Activated CD4-positive, alpha-beta T cell treated with anti-CD3 and anti-CD28 coated beads, Interleukin-2, amount 10 ng/mL, durations not matched to agents 7 days and 5 days (primary cell): ENCODE results near the gene ANGPT4. TPM values are rescaled to one million over a fixed set of nuclear protein-coding genes. Genes with fewer than 3 reads are reported as not detected.

ENCODE experiments used
- CTCF ChIA-PET: fragments of 350-600 bp; sonication (Branson Sonifier 250); formaldehyde crosslinking; loops from one replicate; lab custom pipeline; 2021; ENCODE audit warnings: antibody characterized with exemption; lab: Charles Lee
- POLR2A ChIA-PET: fragments of 350-600 bp; sonication (Branson Sonifier 250); formaldehyde crosslinking; loops from one replicate; lab custom pipeline; 2021; ENCODE audit warnings: antibody characterized with exemption; lab: Charles Lee
- DNase-seq: peaks from one replicate; pipeline ENCODE4 v3.0.0-alpha.2; 2020
- H3K27ac Mint-ChIP-seq: one replicate; pipeline ENCODE4 v1.8.0; 2021; ENCODE audit warnings: mild to moderate bottlenecking, moderate library complexity, mixed read lengths
- H3K27me3 Mint-ChIP-seq: one replicate; pipeline ENCODE4 v1.8.0; 2021; ENCODE audit warnings: mixed read lengths
- H3K36me3 Mint-ChIP-seq: one replicate; pipeline ENCODE4 v1.8.0; 2021; ENCODE audit warnings: low read depth, mixed read lengths
- H3K4me1 Mint-ChIP-seq: one replicate; pipeline ENCODE4 v1.8.0; 2021; ENCODE audit warnings: mixed read lengths
- H3K4me3 Mint-ChIP-seq: one replicate; pipeline ENCODE4 v1.8.0; 2021; ENCODE audit warnings: mild to moderate bottlenecking, moderate library complexity, mixed read lengths
- H3K9me3 Mint-ChIP-seq: one replicate; pipeline ENCODE4 v1.8.0; 2021; ENCODE audit warnings: mixed read lengths
- total RNA-seq, 2 experiments: library from RNA; stranded (reverse); gene quantifications; one replicate each; pipeline ENCODE4 v1.2.3, GENCODE V29; 2021

The ANGPT4 gene
- total RNA-seq, 2 experiments from 2014 or later, result not detected

- Mint-ChIP-seq H3K9me3 (no peaks in the 10 kb centered on the region), H3K27ac (no peak overlapping the region), H3K4me3 (no peak overlapping the region), H3K36me3 (no peaks in the 10 kb centered on the region), H3K4me1 (no peaks in the 10 kb centered on the region), H3K27me3 (peaks cover 11% of the 10 kb centered on the region)
- ChIA-PET POLR2A (interaction anchor here (0.5 kb wide), 1 partner anchor 139 kb away, joined by 3 read pairs; no protein-coding TSS in a partner anchor), CTCF (interaction anchor here (0.7 to 1.2 kb wide), 2 partner anchors 59 to 246 kb away, joined by 3 to 4 read pairs; no protein-coding TSS in a partner anchor)
- DNase-seq, result no peak
Observed at GRCh38 chr20:891706-892080, 24.4 kb downstream of the ANGPT4 start.

DNA sequence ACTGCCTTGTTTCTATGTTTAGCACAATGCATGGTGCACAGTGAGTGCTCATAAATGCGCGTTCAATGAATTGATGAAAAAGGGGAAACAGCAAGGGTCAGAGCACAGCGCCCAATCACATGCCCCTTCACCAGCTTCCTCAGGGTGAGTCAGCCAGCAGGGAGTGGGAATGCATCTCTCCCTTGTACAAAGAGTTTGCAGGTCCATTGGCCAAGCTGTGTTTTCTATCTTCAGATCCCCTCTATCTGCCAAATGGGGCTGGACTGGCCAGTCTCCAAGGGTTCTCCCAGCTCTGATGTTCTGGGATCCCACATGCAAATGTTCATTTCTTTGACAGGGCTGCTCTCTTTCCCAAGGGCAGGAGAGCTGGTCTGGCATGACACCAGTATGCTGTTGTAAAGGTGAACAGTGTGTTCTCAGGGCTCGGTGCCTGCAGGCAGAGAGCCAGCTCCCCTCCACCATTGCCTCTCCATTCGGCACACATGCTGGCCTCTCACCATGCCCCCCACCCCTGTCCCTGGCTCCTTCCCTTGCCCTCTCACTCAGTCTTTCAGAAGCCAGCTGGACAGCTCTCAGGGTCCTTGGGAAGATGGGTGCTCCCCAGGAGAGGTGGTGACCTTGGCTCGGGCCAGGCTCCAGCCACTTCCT, 25.0 kb downstream of the ANGPT4 start:
- H3K27me3 Mint-ChIP-seq, result peaks cover 11% of the 10 kb centered on the region
- no peak overlapping the region for H3K27ac Mint-ChIP-seq
- POLR2A ChIA-PET, result interaction anchor here (0.5 kb wide), 1 partner anchor 139 kb away, joined by 3 read pairs; no protein-coding TSS in a partner anchor
- CTCF ChIA-PET, result interaction anchor here (0.7 to 1.2 kb wide), 2 partner anchors 58 to 246 kb away, joined by 3 to 4 read pairs; no protein-coding TSS in a partner anchor
- DNase-seq, result no peak
- no peaks in the 10 kb centered on the region for H3K4me1 Mint-ChIP-seq
- no peak overlapping the region for H3K4me3 Mint-ChIP-seq
- no peaks in the 10 kb centered on the region for H3K36me3 Mint-ChIP-seq
- no peaks in the 10 kb centered on the region for H3K9me3 Mint-ChIP-seq

GRCh38 chr20:890666-891057, 25.5 kb downstream of the ANGPT4 start:
- H3K27me3 Mint-ChIP-seq, result peaks cover 13% of the 10 kb centered on the region
- H3K9me3 Mint-ChIP-seq, result no peaks in the 10 kb centered on the region
- no peaks in the 10 kb centered on the region for H3K4me1 Mint-ChIP-seq
- no peak overlapping the region for H3K27ac Mint-ChIP-seq
- H3K36me3 Mint-ChIP-seq, result no peaks in the 10 kb centered on the region
- CTCF ChIA-PET, result no interaction called here
- POLR2A ChIA-PET, result no interaction called here
- no peak for DNase-seq
- no peak overlapping the region for H3K4me3 Mint-ChIP-seq

- Mint-ChIP-seq H3K4me1 (peaks cover 3% of the 10 kb centered on the region), H3K27ac (no peak overlapping the region), H3K4me3 (no peak overlapping the region), H3K9me3 (no peaks in the 10 kb centered on the region), H3K27me3 (peaks cover 18% of the 10 kb centered on the region), H3K36me3 (no peaks in the 10 kb centered on the region)
- ChIA-PET CTCF (no interaction called here), POLR2A (no interaction called here)
- no peak for DNase-seq
Observed at GRCh38 chr20:889932-890463, 26.1 kb downstream of the ANGPT4 start.

GRCh38 chr20:889106-889505, 27.0 kb downstream of the ANGPT4 start:
- no peak for DNase-seq
- Mint-ChIP-seq H3K9me3 (no peaks in the 10 kb centered on the region), H3K27me3 (peaks cover 18% of the 10 kb centered on the region), H3K4me3 (no peak overlapping the region), H3K27ac (no peak overlapping the region), H3K4me1 (peaks cover 3% of the 10 kb centered on the region), H3K36me3 (no peaks in the 10 kb centered on the region)
- CTCF ChIA-PET, result no interaction called here
- POLR2A ChIA-PET, result no interaction called here

DNA sequence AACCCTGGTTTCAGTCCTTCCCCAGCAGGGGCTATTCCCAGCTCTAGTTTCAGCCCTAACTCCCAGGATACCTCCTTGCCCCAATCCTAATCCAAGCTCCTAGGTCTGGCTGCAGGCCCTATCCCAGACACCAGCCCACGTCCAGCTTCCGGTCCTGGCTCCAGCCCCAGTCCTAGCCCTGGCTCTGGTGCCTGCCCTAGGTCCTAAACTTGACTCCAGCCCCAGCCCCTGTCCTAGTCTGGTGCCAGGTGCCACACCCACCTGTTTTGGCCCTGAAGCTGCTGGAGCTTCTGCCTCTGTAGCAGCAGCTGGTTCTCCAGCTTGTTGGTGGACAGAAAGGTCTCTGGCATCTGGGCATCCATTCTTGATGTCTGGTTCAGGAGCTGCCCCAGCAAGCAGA, 28.1 kb downstream of the ANGPT4 start:
- H3K4me1 Mint-ChIP-seq, result peaks cover 3% of the 10 kb centered on the region
- no peaks in the 10 kb centered on the region for H3K9me3 Mint-ChIP-seq
- H3K27ac Mint-ChIP-seq, result no peak overlapping the region
- H3K4me3 Mint-ChIP-seq, result no peak overlapping the region
- no peaks in the 10 kb centered on the region for H3K36me3 Mint-ChIP-seq
- no peak for DNase-seq
- peaks cover 14% of the 10 kb centered on the region for H3K27me3 Mint-ChIP-seq
- ChIA-PET POLR2A (no interaction called here), CTCF (interaction anchor here (0.7 to 0.9 kb wide), 2 partner anchors 11 to 206 kb away, joined by 3 read pairs; no protein-coding TSS in a partner anchor)

DNA sequence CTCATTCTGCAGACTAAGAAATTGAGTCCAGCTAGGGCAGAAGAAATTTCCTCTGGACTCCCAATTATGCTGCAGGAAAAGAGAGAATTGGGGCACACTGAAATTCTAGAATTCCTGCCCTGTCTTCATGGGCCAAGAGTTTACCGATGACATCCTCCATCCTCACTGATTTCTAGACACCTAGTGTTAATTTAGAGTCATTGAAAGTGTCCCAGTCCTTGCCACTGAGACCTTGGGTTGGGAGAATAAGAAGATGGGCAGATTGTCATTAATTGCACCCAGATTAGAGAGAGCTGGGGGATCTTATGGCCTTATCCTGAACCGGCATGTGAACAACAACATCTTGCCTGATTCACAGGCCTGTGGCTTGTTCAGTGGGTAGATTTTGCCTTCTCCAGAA, 29.0 kb downstream of the ANGPT4 start:
- no peak for DNase-seq
- Mint-ChIP-seq H3K9me3 (no peaks in the 10 kb centered on the region), H3K36me3 (no peaks in the 10 kb centered on the region), H3K27ac (no peak overlapping the region), H3K4me3 (no peak overlapping the region), H3K4me1 (peaks cover 5% of the 10 kb centered on the region), H3K27me3 (peaks cover 8% of the 10 kb centered on the region)
- CTCF ChIA-PET, result no interaction called here
- POLR2A ChIA-PET, result no interaction called here

DNA sequence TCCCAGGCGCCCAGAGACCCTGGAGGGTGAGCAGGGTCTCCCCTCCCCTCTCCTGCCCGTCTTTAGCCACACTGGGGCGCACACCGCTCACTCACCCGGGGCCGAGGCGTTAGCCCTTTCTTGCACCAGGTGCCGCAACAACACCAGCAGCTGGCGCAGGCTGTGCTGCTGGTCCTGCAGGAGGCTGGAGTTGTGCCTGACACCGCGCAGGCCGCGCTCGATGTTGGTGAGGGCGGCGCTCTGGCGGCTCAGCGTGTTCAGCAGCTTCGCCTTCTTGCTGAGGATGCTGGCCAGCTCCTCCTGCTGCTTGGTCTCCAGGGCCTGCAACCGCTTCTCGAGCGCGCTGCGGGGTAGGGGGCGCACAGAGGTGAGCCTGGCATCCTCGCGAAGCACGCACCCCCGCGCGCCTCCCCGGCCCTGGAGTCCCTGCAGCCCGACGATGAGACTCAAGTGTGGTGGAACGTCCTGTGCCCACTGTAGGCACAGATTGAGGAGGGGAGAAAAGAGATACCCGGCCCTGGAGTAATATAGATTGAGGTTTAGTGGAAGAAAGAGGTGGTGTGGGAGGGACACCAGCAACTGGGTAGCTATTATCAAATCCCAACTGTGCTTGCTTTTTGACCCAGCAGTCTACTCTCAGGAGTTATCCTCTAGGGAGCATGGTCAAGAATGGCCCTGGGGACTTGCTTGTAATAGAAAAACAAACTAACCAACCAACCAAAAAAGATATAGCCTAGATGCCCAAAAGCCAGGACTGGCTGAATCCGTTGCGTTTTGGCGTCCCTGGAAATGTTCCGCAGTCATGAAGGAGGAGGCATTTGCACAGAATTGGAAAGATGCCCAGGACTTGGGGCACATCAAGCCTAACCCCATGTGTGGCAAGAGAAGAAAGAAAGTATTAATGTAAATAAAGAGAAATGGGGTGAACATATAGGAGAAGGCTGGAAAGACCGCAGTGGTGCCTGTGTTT, 30.9 kb downstream of the ANGPT4 start:
- H3K36me3 Mint-ChIP-seq, result no peaks in the 10 kb centered on the region
- no peak for DNase-seq
- H3K27me3 Mint-ChIP-seq, result peaks cover 7% of the 10 kb centered on the region
- H3K4me1 Mint-ChIP-seq, result peaks cover 18% of the 10 kb centered on the region
- no peak overlapping the region for H3K27ac Mint-ChIP-seq
- no peak overlapping the region for H3K4me3 Mint-ChIP-seq
- CTCF ChIA-PET, result no interaction called here
- POLR2A ChIA-PET, result no interaction called here
- no peaks in the 10 kb centered on the region for H3K9me3 Mint-ChIP-seq

DNA sequence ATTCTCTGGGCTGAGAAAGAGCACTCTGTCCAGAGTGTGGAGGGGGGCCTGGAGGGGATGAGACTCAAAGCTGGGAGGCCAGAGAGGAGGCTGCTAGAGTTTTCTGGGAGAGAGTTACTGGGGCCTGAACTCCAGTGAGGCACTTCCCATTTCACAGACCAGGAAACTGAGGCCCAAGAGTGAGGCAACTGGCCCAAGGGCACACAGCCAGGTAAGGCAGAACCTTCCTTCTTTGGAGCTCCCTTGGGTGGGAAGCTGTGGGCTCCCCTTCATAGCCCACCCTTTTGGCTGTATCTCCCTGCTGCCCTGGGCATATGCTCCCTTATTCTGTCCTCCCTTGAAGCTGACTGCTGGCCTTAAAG, 34.4 kb downstream of the ANGPT4 start:
- H3K4me3 Mint-ChIP-seq, result no peak overlapping the region
- no peak for DNase-seq
- H3K9me3 Mint-ChIP-seq, result no peaks in the 10 kb centered on the region
- CTCF ChIA-PET, result no interaction called here
- peak overlapping the region; percentile 78 for H3K27ac Mint-ChIP-seq
- peaks cover 18% of the 10 kb centered on the region for H3K4me1 Mint-ChIP-seq
- POLR2A ChIA-PET, result no interaction called here
- H3K36me3 Mint-ChIP-seq, result no peaks in the 10 kb centered on the region
- peaks cover 7% of the 10 kb centered on the region for H3K27me3 Mint-ChIP-seq

DNA sequence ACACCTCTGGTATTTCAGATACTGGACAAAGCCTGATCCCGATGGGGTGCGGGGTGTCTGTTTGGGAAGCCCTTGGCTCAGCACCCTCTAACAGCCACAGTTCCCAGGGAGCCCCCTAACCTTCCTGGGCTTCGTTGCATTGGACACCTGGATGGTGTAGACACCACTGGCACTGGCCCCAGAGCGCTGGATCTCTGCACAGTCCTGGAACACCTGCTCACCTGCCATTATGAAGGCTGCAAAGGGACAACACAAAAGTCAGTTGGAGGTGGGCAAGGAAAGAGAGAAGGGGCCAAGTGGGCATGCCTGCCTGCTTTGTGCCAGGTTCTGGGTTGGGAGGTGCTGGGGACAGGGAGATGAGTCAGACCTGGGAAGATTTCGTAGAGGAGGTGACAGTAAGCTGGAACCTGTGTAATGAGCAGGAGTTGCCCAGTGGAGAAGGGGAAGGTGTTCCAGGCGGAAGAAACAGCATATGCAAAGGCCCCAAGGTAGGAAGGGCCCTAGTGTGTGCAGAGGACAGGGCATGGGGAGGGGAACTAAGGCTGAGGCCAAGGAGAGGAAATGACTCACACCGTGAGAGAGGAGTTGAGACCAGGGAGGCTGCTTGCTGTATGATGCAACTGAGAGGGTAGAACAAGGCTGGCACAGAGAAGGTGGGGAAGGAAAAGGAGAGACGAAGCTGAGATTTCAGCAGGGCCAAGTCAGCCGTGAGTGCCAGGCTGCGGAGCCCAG, 34.9 kb downstream of the ANGPT4 start:
- H3K27ac Mint-ChIP-seq, result peak overlapping the region; percentile 78
- POLR2A ChIA-PET, result no interaction called here

DNA sequence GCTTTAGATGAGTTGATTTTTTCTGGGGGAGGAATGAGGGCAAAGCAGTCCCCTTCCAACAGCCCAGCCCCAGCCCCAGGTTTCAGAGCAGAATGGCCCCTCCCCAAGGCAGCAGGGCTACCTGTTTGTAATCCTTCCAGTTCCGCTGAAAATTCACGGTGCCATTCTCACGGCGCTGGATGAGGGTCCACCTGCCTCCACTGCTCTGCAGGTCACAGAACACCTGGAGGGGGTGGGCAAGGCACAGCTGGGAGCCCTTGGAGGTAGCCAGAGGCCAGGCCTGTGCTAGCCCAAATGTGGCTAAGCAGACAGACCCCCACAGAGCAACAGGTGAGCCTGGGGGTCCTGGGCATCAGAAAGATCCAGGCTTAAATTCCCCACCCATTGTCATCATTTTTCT, 36.5 kb downstream of the ANGPT4 start:
- CTCF ChIA-PET, result no interaction called here

More for the DNA sequence above, 34.9 kb downstream of the ANGPT4 start:
- Mint-ChIP-seq H3K36me3 (no peaks in the 10 kb centered on the region), H3K4me1 (peaks cover 18% of the 10 kb centered on the region), H3K9me3 (no peaks in the 10 kb centered on the region), H3K4me3 (no peak overlapping the region), H3K27me3 (peaks cover 7% of the 10 kb centered on the region)
- CTCF ChIA-PET, result no interaction called here
- DNase-seq, result peak; percentile 29

DNA sequence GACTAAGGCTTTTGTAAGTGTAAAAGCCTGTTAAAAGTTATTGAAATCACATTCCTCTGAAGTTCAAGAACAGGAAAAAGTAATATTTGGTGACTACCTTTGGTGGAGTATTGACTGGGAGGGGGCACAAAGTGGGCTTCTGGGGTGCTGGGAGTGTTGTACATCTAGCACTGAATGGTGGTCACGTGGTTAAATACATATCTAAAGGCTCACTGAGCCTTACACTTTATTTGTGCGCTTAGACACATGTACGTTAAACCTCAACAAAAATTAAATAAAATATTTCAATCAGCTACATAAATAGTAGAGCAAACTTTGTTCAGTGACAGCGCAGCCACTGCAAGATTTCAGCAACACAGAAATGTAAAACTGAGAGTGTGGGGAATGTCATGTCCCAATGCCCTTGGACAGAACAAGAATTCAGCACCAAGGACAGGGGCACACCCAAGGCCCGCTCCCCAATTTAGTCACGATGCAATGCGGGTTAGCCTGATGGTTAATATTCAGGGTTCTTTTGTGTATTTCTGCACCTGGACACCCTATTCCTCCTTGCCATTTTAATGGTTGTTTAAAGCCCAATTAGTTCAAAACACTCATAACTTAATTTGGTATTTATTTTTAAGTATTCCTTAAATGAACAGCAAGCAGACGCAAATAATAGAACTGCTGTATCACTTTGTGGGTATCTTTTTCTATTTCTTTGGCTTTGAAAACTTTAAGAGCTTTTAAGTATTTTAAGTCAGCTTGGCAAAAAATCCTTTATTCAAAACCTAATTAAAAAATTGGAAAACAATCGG, 37.4 kb downstream of the ANGPT4 start:
- Mint-ChIP-seq H3K9me3 (no peaks in the 10 kb centered on the region), H3K4me1 (peaks cover 15% of the 10 kb centered on the region), H3K36me3 (no peaks in the 10 kb centered on the region), H3K4me3 (no peak overlapping the region), H3K27me3 (no peaks in the 10 kb centered on the region), H3K27ac (no peak overlapping the region)
- ChIA-PET POLR2A (no interaction called here), CTCF (no interaction called here)
- DNase-seq, result peak; percentile 55

More for the DNA sequence above, 36.5 kb downstream of the ANGPT4 start:
- POLR2A ChIA-PET, result no interaction called here
- Mint-ChIP-seq H3K27me3 (no peaks in the 10 kb centered on the region), H3K9me3 (no peaks in the 10 kb centered on the region), H3K4me3 (no peak overlapping the region), H3K27ac (no peak overlapping the region), H3K36me3 (no peaks in the 10 kb centered on the region), H3K4me1 (peaks cover 15% of the 10 kb centered on the region)
- no peak for DNase-seq
